Thoracic aorta (tissue), 2 donors: ENCODE data around the gene ARMH3. TPM values are rescaled to one million over a fixed set of nuclear protein-coding genes. Genes with fewer than 3 reads are reported as not detected.

Source experiments
- ATAC-seq: fragments of 150-250 bp; one replicate; pipeline ENCODE4 v1.8.0; 2017; ENCODE audit warnings: low read depth; ENCODE audit not compliant: insufficient number of reproducible peaks, low FRiP score
- DNase-seq: peaks from one replicate; pipeline ENCODE4 v3.0.0-alpha.2; 2020; ENCODE audit warnings: low spot score
- H3K27ac ChIP-seq, 2 donors: fragments of 200-600 bp; sonication (generic); 1 replicate in 1 of 2; 2 replicates in 1 of 2; pipeline ENCODE4 v1.5.1; 2016; ENCODE audit warnings: mild to moderate bottlenecking in 2 of 2, moderate library complexity in 2 of 2
- H3K27me3 ChIP-seq: fragments of 200-600 bp; sonication (generic); replicated peaks from 2 replicates; pipeline ENCODE4 v1.6.0; 2016; ENCODE audit warnings: mild to moderate bottlenecking; ENCODE audit not compliant: insufficient read depth
- H3K36me3 ChIP-seq: fragments of 200-600 bp; sonication (generic); one replicate; pipeline ENCODE4 v1.5.1; 2016
- H3K4me1 ChIP-seq, 2 donors: fragments of 200-600 bp; sonication (generic); 1 replicate in 1 of 2; 2 replicates in 1 of 2; pipeline versions ENCODE4 v1.5.1 to v1.6.0; 2016; ENCODE audit warnings: low read depth in 2 of 2, mild to moderate bottlenecking in 1 of 2; ENCODE audit not compliant: control insufficient read depth in 1 of 2
- H3K4me3 ChIP-seq: fragments of 200-600 bp; sonication (generic); 2 replicates; pipeline ENCODE4 v1.5.1; 2016; ENCODE audit warnings: mild to moderate bottlenecking
- H3K9me3 ChIP-seq: fragments of 200-600 bp; sonication (generic); 2 replicates; pipeline ENCODE4 v1.5.1; 2016
- CTCF ChIP-seq: fragments of 200-600 bp; sonication (generic); IDR thresholded peaks from one replicate; pipeline ENCODE4 v1.5.1; 2019; ENCODE audit warnings: antibody characterized with exemption
- total RNA-seq, 2 donors: library from RNA; depleted of rRNA; stranded (reverse); fragments of >200 nt; gene quantifications; one replicate each; pipeline versions ENCODE4 v1.1.0 to v1.2.3, GENCODE V29; 2016

The ARMH3 gene
- total RNA-seq, 2 donors from 2014 or later = 21.1 TPM

GRCh38 chr10:102086196-102086595 is 30.2 kb upstream of the ARMH3 start:
- Histone ChIP-seq H3K4me3 (no peak overlapping the region), H3K27ac (no peak overlapping the region), H3K9me3 (no peaks in the 10 kb centered on the region), H3K27me3 (no peaks in the 10 kb centered on the region), H3K4me1 (no peaks in the 10 kb centered on the region), H3K36me3 (no peaks in the 10 kb centered on the region)
- no peak for DNase-seq
- ATAC-seq = no peak
- no peak for TF ChIP-seq CTCF

- no peaks in the 10 kb centered on the region for H3K4me1 ChIP-seq
- DNase-seq (no peak), ATAC-seq (no peak)
- no peaks in the 10 kb centered on the region for H3K36me3 ChIP-seq
- TF ChIP-seq CTCF = no peak
- H3K4me3 ChIP-seq = no peak overlapping the region
- H3K27me3 ChIP-seq = no peaks in the 10 kb centered on the region
- no peak overlapping the region for H3K27ac ChIP-seq
- H3K9me3 ChIP-seq = no peaks in the 10 kb centered on the region
Observed at GRCh38 chr10:102085336-102085735, 29.4 kb upstream of the ARMH3 start.

GRCh38 chr10:102083541-102083940 is 27.6 kb upstream of the ARMH3 start:
- TF ChIP-seq CTCF = no peak
- H3K27ac ChIP-seq = no peak overlapping the region
- H3K4me3 ChIP-seq = no peak overlapping the region
- no peaks in the 10 kb centered on the region for H3K9me3 ChIP-seq
- DNase-seq = no peak
- H3K36me3 ChIP-seq = no peaks in the 10 kb centered on the region
- no peak for ATAC-seq
- H3K27me3 ChIP-seq = no peaks in the 10 kb centered on the region
- no peaks in the 10 kb centered on the region for H3K4me1 ChIP-seq

GRCh38 chr10:102072673-102073527 is 16.9 kb upstream of the ARMH3 start:
- Histone ChIP-seq H3K27ac (no peak overlapping the region), H3K4me1 (peaks cover 0 to 15% of the 10 kb centered on the region in 2 donors), H3K9me3 (no peaks in the 10 kb centered on the region), H3K27me3 (no peaks in the 10 kb centered on the region), H3K4me3 (no peak overlapping the region), H3K36me3 (no peaks in the 10 kb centered on the region)
- ATAC-seq (peak; percentile 76), DNase-seq (peak; percentile 47)
- TF ChIP-seq CTCF = peak; percentile 91

- no peak for ATAC-seq
- Histone ChIP-seq H3K4me1 (peaks cover 18 to 42% of the 10 kb centered on the region in 2 donors), H3K27ac (no peak overlapping the region), H3K27me3 (no peaks in the 10 kb centered on the region), H3K36me3 (peaks cover 5% of the 10 kb centered on the region), H3K9me3 (no peaks in the 10 kb centered on the region), H3K4me3 (no peak overlapping the region)
- TF ChIP-seq CTCF = no peak
- DNase-seq = no peak
Observed at GRCh38 chr10:102069071-102069470, 13.1 kb upstream of the ARMH3 start.
